HG02970 (cell line): ENCODE measurements around the gene EDC4.
A peak's percentile ranks its signal among the peaks of the same experiment; 100 is the strongest.
"Not testable (repeated sequence)": the region's sequence is repeated elsewhere in the genome, so short reads cannot be mapped to it uniquely, and the experiment has no call there.

ENCODE experiments used
- ATAC-seq: cut with Tn5 transposase; IDR thresholded peaks from one replicate; pipeline ENCODE4 v1.9.1; 2021; ENCODE audit warnings: mild to moderate bottlenecking, moderate library complexity, moderate number of reproducible peaks; ENCODE audit not compliant: unreplicated experiment, low FRiP score

Gene EDC4

GRCh38 chr16:67872631-67873434, at the start of gene EDC4:
EDC4 (plus strand) TSS chr16:67873052; CDS start chr16:67873262, 210 bp downstream.
- ATAC-seq: peak; percentile 86

GRCh38 chr16:67825119-67825518, 47.7 kb upstream of the EDC4 start:
- ATAC-seq: no peak

GRCh38 chr16:67825906-67826305, 46.9 kb upstream of the EDC4 start:
- ATAC-seq: no peak

GRCh38 chr16:67828651-67829050, 44.2 kb upstream of the EDC4 start:
- no peak for ATAC-seq

- ATAC-seq: no peak
These were observed 39.8 kb upstream of the EDC4 start for GRCh38 chr16:67833030-67833414.

GRCh38 chr16:67833415-67834241, 39.2 kb upstream of the EDC4 start:
- peak; percentile 90 for ATAC-seq

GRCh38 chr16:67834242-67834614, 38.6 kb upstream of the EDC4 start:
- no peak for ATAC-seq

GRCh38 chr16:67837190-67837589, 35.7 kb upstream of the EDC4 start:
- not testable (repeated sequence) for ATAC-seq

- no peak for ATAC-seq
These were observed 35.0 kb upstream of the EDC4 start for GRCh38 chr16:67837811-67838210.

GRCh38 chr16:67841198-67841815, 31.5 kb upstream of the EDC4 start:
- no peak for ATAC-seq

GRCh38 chr16:67841816-67842508, 30.9 kb upstream of the EDC4 start, which contains the start of gene THAP11:
THAP11 (plus strand) TSS chr16:67842320; CDS start chr16:67842555, 235 bp downstream.
- ATAC-seq: peak; percentile 53

- ATAC-seq: peak; percentile 1
These were observed 30.1 kb upstream of the EDC4 start for GRCh38 chr16:67842509-67843342.

GRCh38 chr16:67843343-67843765, 29.5 kb upstream of the EDC4 start:
- ATAC-seq: no peak

- no peak for ATAC-seq
These were observed 28.4 kb upstream of the EDC4 start for GRCh38 chr16:67844497-67844896.

- no peak for ATAC-seq
These were observed 27.4 kb upstream of the EDC4 start for GRCh38 chr16:67845291-67846062.

GRCh38 chr16:67846063-67846319, 26.9 kb upstream of the EDC4 start:
- no peak for ATAC-seq

GRCh38 chr16:67846320-67847063, 26.4 kb upstream of the EDC4 start, which contains the start of gene NUTF2:
NUTF2 (plus strand) TSS chr16:67846933; CDS start chr16:67865131, 18,198 bp downstream.
- ATAC-seq: peak; percentile 56
